DOHH2 (cell line): Measurements from ENCODE around the gene PRKCH.
A peak's percentile ranks its signal among the peaks of the same experiment; 100 is the strongest.

Experiments
- H3F3A ChIP-seq: fragments of 200-600 bp; sonication (generic), shearing (Covaris generic); 2 replicates; pipeline ENCODE4 v1.6.0; 2016; ENCODE audit warnings: antibody characterized with exemption, mild to moderate bottlenecking; ENCODE audit not compliant: control insufficient read depth, insufficient read depth
- H3K27ac ChIP-seq: fragments of 200-600 bp; sonication (generic); 2 replicates; pipeline ENCODE4 v1.5.1; 2014; ENCODE audit warnings: low read depth, mild to moderate bottlenecking, low read length, moderate library complexity
- H3K27me3 ChIP-seq: fragments of 200-600 bp; sonication (generic); 2 replicates; pipeline ENCODE4 v1.6.1; 2014; ENCODE audit warnings: mild to moderate bottlenecking, low read length, mixed read lengths; ENCODE audit not compliant: control insufficient read depth
- H3K36me3 ChIP-seq: fragments of 200-600 bp; sonication (generic); 2 replicates; pipeline ENCODE4 v1.6.1; 2014; ENCODE audit warnings: mild to moderate bottlenecking, low read length, moderate library complexity, mixed read lengths; ENCODE audit not compliant: control insufficient read depth
- H3K4me1 ChIP-seq: fragments of 200-600 bp; sonication (generic); 2 replicates; pipeline ENCODE4 v1.6.1; 2014; ENCODE audit warnings: mild to moderate bottlenecking, low read length, mixed read lengths; ENCODE audit not compliant: control insufficient read depth
- H3K4me2 ChIP-seq: fragments of 200-600 bp; sonication (generic); 2 replicates; pipeline ENCODE4 v1.6.0; 2014; ENCODE audit warnings: mild to moderate bottlenecking, low read length, moderate library complexity
- H3K4me3 ChIP-seq: fragments of 200-600 bp; sonication (generic); 2 replicates; pipeline ENCODE4 v1.5.1; 2014; ENCODE audit warnings: mild to moderate bottlenecking, low read length, mixed read lengths
- H3K79me2 ChIP-seq: fragments of 200-600 bp; sonication (generic); 2 replicates; pipeline ENCODE4 v1.6.1; 2014; ENCODE audit warnings: mild to moderate bottlenecking, low read length, mixed read lengths; ENCODE audit not compliant: control insufficient read depth
- H3K9me2 ChIP-seq: fragments of 200-600 bp; sonication (generic); replicated peaks from 2 replicates; pipeline ENCODE4 v1.6.1; 2014; ENCODE audit warnings: mild to moderate bottlenecking, low read length, mixed read lengths; ENCODE audit not compliant: control insufficient read depth
- H3K9me3 ChIP-seq: fragments of 200-600 bp; sonication (generic); 2 replicates; pipeline ENCODE4 v1.6.1; 2014; ENCODE audit warnings: antibody characterized with exemption, low read length, mixed read lengths; ENCODE audit not compliant: control insufficient read depth, insufficient read depth
- H4K20me1 ChIP-seq: fragments of 200-600 bp; sonication (generic); 2 replicates; pipeline ENCODE4 v1.6.0; 2014; ENCODE audit warnings: low read depth, mild to moderate bottlenecking, antibody characterized with exemption, low read length, moderate library complexity; ENCODE audit not compliant: control insufficient read depth, insufficient read depth
- CTCF ChIP-seq: fragments of 200-600 bp; sonication (generic); IDR thresholded peaks from one replicate; pipeline ENCODE4 v1.5.1; 2014; ENCODE audit warnings: antibody characterized with exemption, mild to moderate bottlenecking, low read depth, low read length; ENCODE audit not compliant: poor library complexity, severe bottlenecking
- EZH2phosphoT487 ChIP-seq: fragments of 200-600 bp; sonication (generic); IDR thresholded peaks from 2 replicates; pipeline ENCODE4 v1.6.1; 2017; ENCODE audit warnings: borderline replicate concordance, mild to moderate bottlenecking, antibody characterized with exemption, low read length, moderate library complexity, mixed read lengths

Gene PRKCH

DNA sequence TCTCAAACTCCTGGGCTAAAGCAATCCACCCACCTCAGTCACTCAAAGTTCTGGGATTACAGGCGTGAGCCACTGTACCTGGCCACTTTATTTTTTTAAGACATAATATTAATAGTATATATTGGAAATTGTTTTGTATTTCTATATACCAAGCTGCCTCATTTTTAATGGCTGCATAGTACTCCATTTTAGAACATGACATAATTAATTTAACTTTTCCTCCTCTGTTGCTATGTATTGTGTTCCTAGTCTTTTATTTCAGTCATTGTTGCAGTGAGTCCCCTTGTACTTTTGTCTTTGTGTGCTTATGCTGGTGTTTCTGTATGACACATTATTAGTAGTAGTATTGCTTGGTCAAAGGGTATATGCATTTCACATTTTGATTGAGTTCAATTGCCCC is 138.7 kb downstream of the PRKCH start:
- no peaks in the 10 kb centered on the region for H3F3A ChIP-seq
- no peaks in the 10 kb centered on the region for H3K79me2 ChIP-seq
- no peak overlapping the region for H3K27ac ChIP-seq
- H3K4me3 ChIP-seq, result no peak overlapping the region
- H3K4me1 ChIP-seq, result peaks cover 42% of the 10 kb centered on the region
- TF ChIP-seq EZH2phosphoT487 (no peak), CTCF (no peak)
- no peaks in the 10 kb centered on the region for H3K36me3 ChIP-seq
- 0 out of 2 replicates have a peak, but pooled peaks cover 2% of the 10 kb centered on the region for H3K9me3 ChIP-seq
- H3K27me3 ChIP-seq, result no peaks in the 10 kb centered on the region
- no peaks in the 10 kb centered on the region for H3K9me2 ChIP-seq
- no peaks in the 10 kb centered on the region for H4K20me1 ChIP-seq
- no peak overlapping the region for H3K4me2 ChIP-seq

- Histone ChIP-seq H3K4me3 (no peak overlapping the region), H3K36me3 (no peaks in the 10 kb centered on the region), H3K4me2 (no peak overlapping the region), H3K27me3 (no peaks in the 10 kb centered on the region), H3K79me2 (no peaks in the 10 kb centered on the region), H3K4me1 (peaks cover 51% of the 10 kb centered on the region), H3F3A (no peaks in the 10 kb centered on the region), H3K9me3 (peaks cover 7% of the 10 kb centered on the region; the same call in 1 of the 2 replicates), H3K9me2 (no peaks in the 10 kb centered on the region), H3K27ac (no peak overlapping the region), H4K20me1 (no peaks in the 10 kb centered on the region)
- TF ChIP-seq EZH2phosphoT487, result no peak
- no peak for TF ChIP-seq CTCF
Observed at GRCh38 chr14:61460718-61461611, 139.6 kb downstream of the PRKCH start.

DNA sequence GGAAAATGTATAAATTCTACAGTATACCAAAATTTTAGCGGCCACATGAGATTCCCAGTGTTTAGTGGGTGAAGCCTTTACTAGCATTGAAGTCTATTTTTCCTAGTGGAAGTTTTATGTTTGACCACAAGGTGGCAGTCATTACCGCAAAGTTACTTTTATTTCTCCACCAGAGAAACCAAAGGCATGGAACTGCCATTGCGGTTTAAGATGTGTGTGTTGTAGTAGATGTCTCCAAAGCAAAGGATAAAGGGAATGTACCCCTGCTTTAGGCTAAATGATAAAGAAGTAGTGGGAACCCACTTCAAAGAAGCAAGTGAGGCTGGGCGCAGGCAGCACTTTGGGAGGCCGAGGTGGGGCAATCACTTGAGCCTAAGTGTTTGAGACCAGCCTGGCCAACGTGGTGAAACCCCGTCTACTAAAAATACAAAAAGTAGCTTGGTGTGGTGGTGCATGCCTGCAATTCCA is 140.5 kb downstream of the PRKCH start:
- peak overlapping the region; percentile 42 for H3K4me2 ChIP-seq
- H3K9me3 ChIP-seq, result peaks cover 7% of the 10 kb centered on the region; the same call in 1 of the 2 replicates
- TF ChIP-seq CTCF (peak; percentile 79), EZH2phosphoT487 (no peak)
- H3K79me2 ChIP-seq, result no peaks in the 10 kb centered on the region
- H3F3A ChIP-seq, result no peaks in the 10 kb centered on the region
- H3K4me1 ChIP-seq, result peaks cover 50% of the 10 kb centered on the region
- no peaks in the 10 kb centered on the region for H3K9me2 ChIP-seq
- H3K36me3 ChIP-seq, result no peaks in the 10 kb centered on the region
- H3K27ac ChIP-seq, result peak overlapping the region; percentile 58
- H4K20me1 ChIP-seq, result no peaks in the 10 kb centered on the region
- no peaks in the 10 kb centered on the region for H3K27me3 ChIP-seq
- peak overlapping the region; percentile 3; the same call in 1 of the 2 replicates for H3K4me3 ChIP-seq
